Erythroblast (primary cell): ENCODE measurements around the gene NPS.

Source experiments
- DNase-seq, 2 experiments: peaks; one replicate each; lab custom pipeline; 2025; lab: John Stamatoyannopoulos, UW
- GATA1 ChIP-seq: IDR thresholded peaks from 2 replicates; pipeline ENCODE4 v1.6.1; 2011; ENCODE audit warnings: low read depth, mild to moderate bottlenecking, control low read depth, low read length, moderate library complexity
- POLR2A ChIP-seq: IDR thresholded peaks from 2 replicates; pipeline ENCODE4 v1.6.1; 2011; ENCODE audit warnings: mild to moderate bottlenecking, low read length

NPS gene

GRCh38 chr10:127535802-127536515, 13.2 kb upstream of the NPS start:
- no peak for TF ChIP-seq GATA1
- no peak for TF ChIP-seq POLR2A
- no peak for DNase-seq

GRCh38 chr10:127536972-127537760, 11.9 kb upstream of the NPS start:
- no peak for TF ChIP-seq POLR2A
- no peak for TF ChIP-seq GATA1
- no peak for DNase-seq

GRCh38 chr10:127537924-127538323, 11.2 kb upstream of the NPS start:
- DNase-seq, result no peak
- no peak for TF ChIP-seq POLR2A
- TF ChIP-seq GATA1, result no peak

GRCh38 chr10:127548022-127548421, 1.1 kb upstream of the NPS start:
- TF ChIP-seq GATA1, result no peak
- no peak for TF ChIP-seq POLR2A
- no peak for DNase-seq

GRCh38 chr10:127550861-127551260, 1.8 kb downstream of the NPS start:
- TF ChIP-seq GATA1, result no peak
- TF ChIP-seq POLR2A, result no peak
- DNase-seq, result no peak

GRCh38 chr10:127552446-127552845, 3.3 kb downstream of the NPS start:
- TF ChIP-seq POLR2A (no peak), GATA1 (no peak)
- DNase-seq, result no peak

- TF ChIP-seq GATA1, result no peak
- TF ChIP-seq POLR2A, result no peak
- DNase-seq, result no peak
These were observed 4.3 kb downstream of the NPS start for GRCh38 chr10:127553417-127553816.

GRCh38 chr10:127556916-127557315, 7.8 kb downstream of the NPS start:
- TF ChIP-seq POLR2A (no peak), GATA1 (no peak)
- no peak for DNase-seq

- TF ChIP-seq POLR2A, result no peak
- no peak for TF ChIP-seq GATA1
- DNase-seq, result no peak
These were observed 12.5 kb downstream of the NPS start for GRCh38 chr10:127561647-127562046.

- TF ChIP-seq POLR2A, result no peak
- no peak for TF ChIP-seq GATA1
- DNase-seq, result peak; percentile 17 to 49
These were observed 14.8 kb downstream of the NPS start for GRCh38 chr10:127563718-127564553.

- TF ChIP-seq POLR2A (no peak), GATA1 (no peak)
- DNase-seq, result no peak
These were observed 15.5 kb downstream of the NPS start for GRCh38 chr10:127564644-127565043.

- DNase-seq, result no peak
- TF ChIP-seq POLR2A, result no peak
- TF ChIP-seq GATA1, result no peak
These were observed 16.5 kb downstream of the NPS start for GRCh38 chr10:127565583-127565982.

- TF ChIP-seq GATA1 (no peak), POLR2A (no peak)
- no peak for DNase-seq
These were observed 20.1 kb downstream of the NPS start for GRCh38 chr10:127569210-127569609.

- DNase-seq, result no peak
- no peak for TF ChIP-seq GATA1
- no peak for TF ChIP-seq POLR2A
These were observed 20.9 kb downstream of the NPS start for GRCh38 chr10:127570036-127570435.

GRCh38 chr10:127571386-127571785, 22.3 kb downstream of the NPS start:
- TF ChIP-seq GATA1, result no peak
- no peak for TF ChIP-seq POLR2A
- no peak for DNase-seq
